Skeletal muscle cell (primary cell): ENCODE measurements around the gene CDH13.

Experiments
- DNase-seq: peaks from one replicate; pipeline ENCODE4 v3.0.0-alpha.2; 2010; ENCODE audit warnings: low read depth
- H3K4me3 ChIP-seq: 2 replicates; pipeline ENCODE4 v1.5.1; 2011; ENCODE audit warnings: low read depth, mild to moderate bottlenecking, control low read depth, low read length, moderate library complexity

Gene CDH13

DNA sequence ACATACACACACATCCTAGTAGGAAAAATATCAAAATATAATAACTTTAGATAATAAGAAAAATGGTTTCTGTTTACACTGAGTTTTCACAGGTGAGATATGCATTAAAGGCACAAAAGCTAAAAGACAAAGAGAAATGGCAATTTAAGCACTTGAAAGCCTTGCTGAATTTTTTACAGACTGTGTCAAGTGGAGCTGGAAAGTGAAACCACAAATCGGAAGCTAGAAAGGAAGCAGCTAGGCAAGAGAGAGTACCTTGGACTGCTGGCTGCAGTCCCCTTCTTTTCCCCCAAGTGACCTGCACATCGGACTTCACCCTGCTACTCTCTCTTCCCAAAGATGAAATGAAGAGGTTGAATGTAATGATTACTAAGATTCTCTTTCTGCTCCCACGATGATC lies 135.1 kb downstream of the CDH13 start:
- no peak for DNase-seq
- peak overlapping the region; percentile 12 for H3K4me3 ChIP-seq

DNA sequence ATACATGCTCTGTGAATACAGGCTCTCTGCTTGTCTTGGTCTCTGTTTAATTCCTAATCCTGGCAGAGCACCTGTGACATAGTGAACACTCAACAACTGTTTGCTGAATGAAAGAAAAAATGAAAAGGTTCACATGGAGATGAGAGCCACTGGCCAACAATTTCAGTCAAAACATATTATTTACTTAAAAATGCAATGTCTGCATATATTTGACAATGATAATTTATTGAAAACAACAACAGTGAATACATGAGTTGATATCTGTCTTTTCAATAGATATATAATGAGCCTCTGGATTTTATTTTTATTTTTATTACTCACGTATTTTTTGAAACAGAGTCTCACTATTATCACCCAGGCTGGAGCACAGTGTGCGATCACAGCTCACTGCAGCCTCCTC lies 136.6 kb downstream of the CDH13 start:
- no peak for DNase-seq
- no peak overlapping the region for H3K4me3 ChIP-seq

DNA sequence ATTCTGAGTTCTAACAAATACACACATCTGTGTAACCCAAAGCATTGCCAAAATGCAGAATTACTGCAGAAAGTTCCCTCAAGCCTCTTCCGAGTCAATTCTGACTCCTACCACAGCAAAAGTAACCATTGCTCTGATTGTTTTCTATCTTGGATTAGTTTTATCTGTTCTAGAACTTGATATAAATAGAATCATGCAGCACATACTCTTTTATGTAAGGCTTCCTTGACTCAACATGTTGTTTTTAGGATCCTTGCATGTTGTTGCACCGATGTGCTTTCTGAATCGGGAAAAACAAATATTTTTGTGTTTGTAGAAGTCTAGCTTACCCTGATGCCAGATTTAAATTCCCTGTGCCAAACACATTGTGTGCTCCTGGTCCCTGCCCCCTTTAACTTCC lies 140.4 kb downstream of the CDH13 start:
- DNase-seq, result no peak
- H3K4me3 ChIP-seq, result no peak overlapping the region

DNA sequence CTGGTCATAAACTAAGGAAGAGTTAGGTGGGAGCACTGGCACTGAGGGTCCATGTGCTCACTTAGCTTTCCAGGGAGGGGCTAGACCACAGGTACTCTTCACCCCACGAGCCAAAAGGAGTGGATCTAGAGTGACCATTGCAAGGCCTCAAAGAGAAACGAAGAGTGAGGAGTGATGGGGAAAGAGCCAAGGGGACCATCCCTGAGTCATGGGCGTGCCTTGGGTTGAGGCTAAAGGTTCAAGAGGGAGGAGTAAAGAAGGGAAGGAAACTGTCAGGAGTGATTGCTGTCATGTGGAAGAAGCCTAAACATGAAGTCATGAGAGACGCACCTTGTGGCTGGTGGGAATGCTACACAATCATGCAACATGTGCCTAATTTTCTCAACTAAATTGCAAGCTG lies 141.0 kb downstream of the CDH13 start:
- no peak overlapping the region for H3K4me3 ChIP-seq
- DNase-seq, result no peak

DNA sequence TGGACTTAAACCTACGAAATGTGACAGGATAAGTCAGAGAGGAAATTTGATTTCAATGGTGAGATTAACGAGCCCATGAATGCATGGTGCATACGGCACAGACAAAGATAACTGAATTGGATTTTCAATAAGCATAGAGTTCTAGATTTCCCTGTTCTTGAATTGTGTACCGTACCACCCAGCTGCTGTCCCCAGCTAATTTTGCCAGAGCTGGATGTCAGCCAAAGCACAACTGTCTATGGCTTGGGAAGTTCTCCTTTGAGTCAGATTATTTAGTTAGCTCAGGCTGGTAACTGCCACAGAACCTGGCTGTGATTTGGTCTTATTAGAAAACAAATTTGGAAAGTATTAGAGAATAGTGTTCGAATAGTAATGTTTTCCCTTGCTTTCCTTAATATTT lies 143.1 kb downstream of the CDH13 start:
- H3K4me3 ChIP-seq, result no peak overlapping the region
- DNase-seq, result no peak

DNA sequence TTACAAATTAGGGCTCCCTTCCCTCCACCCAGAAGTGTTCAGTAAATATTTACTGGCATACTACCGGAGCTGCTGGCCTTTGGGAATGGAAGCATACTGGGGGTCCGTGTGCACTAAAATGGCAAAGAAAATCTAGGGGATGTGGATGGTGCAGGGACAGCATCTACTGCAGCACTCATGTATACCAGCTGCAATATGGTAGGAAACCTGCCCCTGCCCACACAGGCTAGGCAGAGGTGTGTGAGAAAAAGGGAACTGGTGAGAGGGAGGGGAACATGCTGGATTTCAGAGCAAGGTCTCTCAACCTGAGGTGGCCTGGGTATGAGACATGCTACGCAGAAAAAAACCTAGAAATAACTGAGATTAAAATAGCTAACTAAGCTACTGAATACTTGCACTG lies 145.4 kb downstream of the CDH13 start:
- no peak overlapping the region for H3K4me3 ChIP-seq
- DNase-seq, result no peak

DNA sequence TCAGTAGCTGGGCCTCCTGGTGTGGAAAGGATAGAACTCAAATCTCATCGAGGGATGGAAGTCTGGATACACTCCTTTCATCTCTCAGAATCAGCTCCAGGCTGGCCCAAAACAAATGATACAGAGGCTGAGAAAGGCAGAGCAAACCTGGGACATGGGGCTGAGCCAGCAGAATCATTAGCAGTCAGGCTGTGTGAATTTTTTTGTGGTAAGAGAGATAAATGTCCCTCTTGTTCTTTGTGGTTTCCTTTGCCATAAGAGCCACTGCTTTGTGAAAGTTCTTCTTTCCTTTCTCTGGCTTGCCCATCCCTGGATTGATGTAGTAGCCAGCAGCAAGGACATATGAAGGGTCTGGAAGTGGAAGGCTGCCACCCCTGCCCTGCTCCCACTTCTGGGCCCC lies 146.2 kb downstream of the CDH13 start:
- no peak overlapping the region for H3K4me3 ChIP-seq
- DNase-seq, result no peak

DNA sequence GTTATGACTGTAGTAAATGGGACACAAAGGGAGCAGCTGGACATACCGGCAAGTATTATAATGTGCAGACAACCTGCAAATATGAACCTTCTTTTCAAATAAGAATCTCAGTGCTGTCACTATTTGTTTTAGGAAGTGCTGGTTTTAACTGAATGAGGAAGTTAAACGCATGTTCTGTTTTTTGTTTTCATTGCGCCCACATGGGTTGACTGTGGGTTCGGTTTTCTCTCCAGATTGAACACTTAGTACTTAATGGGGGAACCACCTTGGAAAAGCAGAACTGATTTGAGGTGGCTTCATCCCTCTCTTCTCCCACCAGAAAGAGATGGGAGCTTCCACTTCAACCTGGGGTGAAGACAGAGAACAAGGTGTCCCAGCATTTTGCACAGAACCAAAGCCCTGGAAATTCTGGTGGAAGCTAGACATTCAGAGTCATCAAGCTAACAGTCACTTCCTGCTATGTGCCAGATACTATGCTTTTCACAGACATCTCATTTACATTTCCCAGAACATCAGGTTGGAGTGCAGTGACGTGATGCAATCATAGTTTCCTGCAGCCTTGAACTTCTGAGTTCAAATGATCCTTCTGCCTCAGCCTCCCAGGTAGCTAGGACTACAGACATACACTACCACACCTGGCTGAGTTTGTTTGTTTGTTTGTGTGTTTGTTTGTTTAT lies 149.8 kb downstream of the CDH13 start:
- no peak overlapping the region for H3K4me3 ChIP-seq
- DNase-seq, result no peak

DNA sequence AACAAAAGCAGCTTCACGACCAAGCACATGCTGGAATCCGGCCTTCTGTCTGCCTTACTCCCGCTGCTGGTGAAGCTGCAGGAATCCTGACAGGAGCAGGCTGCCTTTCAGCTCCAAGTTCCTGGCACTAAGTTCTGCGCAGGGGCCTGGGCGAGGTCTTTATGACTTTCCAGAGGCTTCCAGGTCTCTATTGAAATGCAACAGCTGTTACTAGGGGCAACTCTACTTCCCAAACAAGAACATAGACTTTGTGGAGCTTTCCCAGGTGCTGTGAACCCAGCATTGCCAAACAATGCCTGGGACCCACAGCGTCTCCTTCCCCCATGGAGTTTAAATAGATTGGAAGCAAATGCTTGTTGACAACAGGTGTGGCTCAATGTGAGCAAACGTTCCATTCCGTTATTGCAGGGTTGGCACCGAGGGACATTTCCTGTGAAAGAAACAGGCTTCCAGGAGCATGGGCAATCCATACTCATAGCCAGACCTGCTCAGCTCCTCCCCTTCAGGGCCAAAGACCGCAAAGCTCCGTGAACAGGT lies 156.0 kb downstream of the CDH13 start:
- no peak for DNase-seq
- H3K4me3 ChIP-seq, result no peak overlapping the region

DNA sequence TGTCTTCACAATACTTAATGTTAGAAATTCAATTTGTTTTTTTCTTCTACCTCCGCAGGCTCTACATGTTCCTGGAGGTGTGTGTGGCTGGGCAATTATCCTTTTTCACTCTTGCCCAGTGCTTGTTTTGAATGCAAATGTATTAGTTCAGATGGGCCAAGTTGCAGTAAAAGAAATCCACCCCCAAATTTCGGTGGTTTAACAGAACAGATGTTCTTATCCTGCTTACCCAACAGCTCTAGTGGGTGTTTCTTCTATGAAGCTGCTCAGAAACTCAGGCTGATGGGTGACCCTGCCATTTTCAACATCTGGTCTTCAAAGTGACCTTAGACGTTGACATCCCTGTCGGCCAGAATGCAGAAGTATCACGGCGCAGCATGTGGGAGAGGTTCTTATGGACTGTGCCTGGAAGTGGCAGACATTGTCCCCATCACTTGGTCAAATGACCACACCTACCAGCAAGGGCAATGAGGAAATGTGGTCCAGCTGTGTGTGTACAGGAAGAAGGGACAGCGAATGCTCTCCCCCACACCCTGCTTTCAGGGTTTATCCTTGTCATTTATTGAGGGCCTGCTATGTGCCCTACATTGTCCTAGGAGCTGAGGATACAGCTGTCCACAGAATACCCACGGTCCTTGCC lies 157.3 kb downstream of the CDH13 start:
- no peak for DNase-seq
- no peak overlapping the region for H3K4me3 ChIP-seq

DNA sequence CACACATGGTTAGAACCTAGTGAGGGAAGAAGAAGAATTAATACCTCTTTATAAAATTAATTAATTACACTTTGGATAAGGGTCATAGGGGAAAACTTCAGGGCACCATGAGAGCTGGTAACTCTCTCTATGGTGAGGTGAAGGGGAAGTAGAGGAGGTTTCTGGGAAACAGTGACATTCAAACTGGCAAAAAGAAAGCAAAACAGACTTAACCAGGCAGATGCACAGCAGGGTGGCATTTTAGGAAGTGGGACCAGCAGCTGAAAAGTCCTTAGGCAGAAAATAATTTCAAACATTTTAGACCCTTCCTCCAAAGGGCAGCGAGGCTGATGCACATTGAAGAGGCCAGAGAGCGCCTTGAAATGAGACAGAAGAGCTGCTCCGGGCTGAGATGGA lies 157.8 kb downstream of the CDH13 start:
- no peak for DNase-seq
- no peak overlapping the region for H3K4me3 ChIP-seq

DNA sequence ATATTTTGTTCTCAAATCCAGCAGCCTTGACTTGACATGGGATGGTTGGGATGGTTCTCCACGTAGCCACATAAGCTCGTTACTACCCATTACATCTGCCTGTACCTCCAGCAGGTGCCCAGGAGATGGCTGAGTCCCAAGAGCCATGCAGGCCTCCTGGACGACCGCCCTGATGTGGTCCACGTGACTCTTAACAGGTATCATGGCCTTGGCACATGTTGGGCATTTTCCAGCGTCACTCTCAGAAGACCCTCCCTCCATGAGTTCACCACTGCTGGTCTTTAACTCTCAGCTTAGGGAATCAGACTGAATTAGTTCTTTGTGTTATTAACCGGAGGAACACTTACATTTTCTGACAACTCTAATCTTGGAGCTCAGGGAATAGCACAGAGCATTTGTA lies 161.5 kb downstream of the CDH13 start:
- no peak overlapping the region for H3K4me3 ChIP-seq
- no peak for DNase-seq

DNA sequence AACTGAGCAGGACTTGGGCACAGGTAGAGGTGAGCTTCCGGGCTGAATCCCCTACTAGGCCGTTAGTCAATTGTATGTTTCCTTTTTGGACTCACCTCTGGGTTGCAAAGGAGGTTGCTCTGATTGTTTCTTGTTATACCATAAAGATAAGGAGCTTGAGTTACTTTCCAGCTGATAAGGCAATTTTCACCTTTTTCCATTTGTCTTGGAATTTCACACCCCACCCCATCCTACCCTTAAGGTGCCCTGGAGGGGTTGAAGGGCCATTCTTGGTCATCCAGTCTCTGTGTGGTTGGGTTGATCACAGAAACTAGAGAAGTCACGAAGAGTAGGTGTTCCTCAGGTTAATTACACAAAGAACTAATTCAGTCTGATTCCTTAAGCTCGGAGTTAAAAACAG lies 162.2 kb downstream of the CDH13 start:
- no peak for DNase-seq

DNA sequence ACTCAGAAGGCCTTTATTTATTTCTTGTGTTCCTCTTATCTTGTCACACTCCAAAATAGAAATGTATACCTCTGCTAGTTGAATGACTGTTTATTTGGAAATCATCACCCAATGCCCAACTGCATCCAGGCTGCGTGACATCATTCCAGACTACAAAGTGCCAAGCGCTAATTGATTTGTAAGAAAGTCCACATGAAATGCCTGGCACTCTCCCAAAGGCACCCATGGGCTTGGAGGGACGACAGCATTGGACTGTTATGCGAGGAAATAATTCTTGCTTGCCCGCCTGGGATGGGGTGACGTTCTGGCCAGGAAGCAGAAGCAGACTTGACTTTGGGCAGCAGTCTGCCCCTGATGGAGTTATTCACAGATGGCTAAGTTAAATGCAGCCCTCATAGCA lies 165.9 kb downstream of the CDH13 start:
- DNase-seq, result no peak

More for the DNA sequence above, 162.2 kb downstream of the CDH13 start:
- no peak overlapping the region for H3K4me3 ChIP-seq

DNA sequence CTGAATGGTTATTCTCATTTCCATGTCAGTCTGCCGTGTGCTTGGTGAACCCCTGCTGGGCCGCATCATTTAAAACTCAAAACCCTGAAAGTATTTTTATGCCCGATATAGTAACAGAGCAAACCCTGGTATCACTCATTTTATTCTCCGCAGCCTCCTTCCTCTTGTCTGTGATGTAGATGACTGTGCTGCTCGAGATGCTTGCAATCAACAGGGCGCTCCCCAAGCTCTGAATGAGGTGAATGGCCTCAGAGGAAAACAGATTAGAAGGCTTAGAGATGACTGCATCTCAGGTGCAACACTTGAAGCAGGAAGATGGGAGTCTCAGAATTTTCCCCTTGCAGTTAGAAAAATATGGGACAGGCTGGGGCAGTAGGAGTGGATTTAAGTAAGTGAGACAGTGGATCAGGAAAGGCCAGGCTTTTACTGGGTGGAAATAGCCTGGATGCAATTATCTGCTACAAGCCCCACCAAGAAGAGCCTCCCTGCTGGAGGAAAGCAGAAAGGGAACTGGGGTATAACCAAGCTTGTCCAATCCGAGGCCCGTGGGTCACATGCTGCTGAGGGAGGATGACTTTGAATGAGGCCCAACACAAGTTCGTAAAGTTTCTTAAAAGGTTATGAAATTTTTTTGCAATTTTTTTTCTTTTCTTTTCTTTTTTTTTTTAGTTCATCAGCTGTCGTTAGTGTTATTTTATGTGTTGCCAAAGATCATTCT lies 166.9 kb downstream of the CDH13 start:
- no peak overlapping the region for H3K4me3 ChIP-seq
- no peak for DNase-seq

More for the DNA sequence above, 165.9 kb downstream of the CDH13 start:
- no peak overlapping the region for H3K4me3 ChIP-seq

DNA sequence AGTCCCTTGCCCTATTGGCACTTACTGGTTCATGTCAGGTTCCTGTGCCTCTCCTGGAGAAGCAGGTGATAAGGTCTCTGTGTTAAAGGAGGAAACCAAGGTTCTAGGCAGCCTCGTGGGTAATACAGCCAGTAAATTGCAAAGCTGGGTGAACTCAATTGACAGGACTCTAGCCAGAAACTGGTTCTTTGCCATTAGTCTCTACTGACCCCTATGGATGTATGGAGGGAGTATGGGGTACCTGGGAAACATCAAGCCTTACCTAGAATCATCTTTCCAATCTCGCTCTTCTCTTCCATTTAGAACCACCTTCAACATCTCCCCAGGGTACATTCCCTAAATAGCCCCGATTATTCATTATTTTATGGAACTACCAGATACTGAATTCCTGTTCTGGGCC lies 169.3 kb downstream of the CDH13 start:
- no peak for DNase-seq
- no peak overlapping the region for H3K4me3 ChIP-seq

DNA sequence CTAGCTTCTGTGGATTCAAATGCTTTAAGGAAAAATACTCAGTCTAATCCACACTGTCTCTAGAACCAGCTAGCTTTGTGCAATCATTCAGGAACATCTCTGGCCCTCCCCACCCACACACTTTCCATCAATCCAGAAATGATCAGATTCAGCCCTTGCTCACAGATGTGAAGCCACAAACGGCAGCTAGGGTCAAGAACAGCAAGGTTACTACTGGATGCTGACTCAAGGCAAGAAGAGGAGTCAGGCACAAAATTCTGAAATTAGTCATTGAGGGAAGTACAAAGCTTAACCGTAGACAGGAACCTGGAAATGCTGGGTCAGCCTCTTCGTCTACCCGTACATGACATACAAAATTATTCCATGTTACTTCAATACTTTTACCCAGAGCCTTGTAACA lies 174.6 kb downstream of the CDH13 start:
- H3K4me3 ChIP-seq, result no peak overlapping the region
- peak; percentile 36 for DNase-seq

DNA sequence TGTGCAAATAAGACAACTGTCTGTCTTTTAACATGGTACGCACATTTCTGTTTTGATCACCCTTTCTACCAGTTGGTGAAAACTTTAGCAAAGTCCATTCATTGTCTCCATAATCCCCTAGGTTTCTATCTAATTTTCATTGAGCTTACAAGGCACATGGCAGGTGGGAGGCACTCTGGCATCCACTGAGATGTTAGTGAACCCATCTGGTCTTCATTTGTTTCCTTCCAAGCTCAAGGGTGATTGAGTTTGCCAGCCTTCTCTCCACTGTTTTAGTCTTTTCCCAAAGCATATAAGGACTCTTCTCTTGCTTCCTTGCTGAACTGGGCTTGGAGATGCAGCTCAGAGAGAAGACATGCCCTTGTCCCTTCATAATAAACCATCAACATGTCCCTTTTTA lies 179.1 kb downstream of the CDH13 start:
- no peak overlapping the region for H3K4me3 ChIP-seq
- DNase-seq, result no peak

DNA sequence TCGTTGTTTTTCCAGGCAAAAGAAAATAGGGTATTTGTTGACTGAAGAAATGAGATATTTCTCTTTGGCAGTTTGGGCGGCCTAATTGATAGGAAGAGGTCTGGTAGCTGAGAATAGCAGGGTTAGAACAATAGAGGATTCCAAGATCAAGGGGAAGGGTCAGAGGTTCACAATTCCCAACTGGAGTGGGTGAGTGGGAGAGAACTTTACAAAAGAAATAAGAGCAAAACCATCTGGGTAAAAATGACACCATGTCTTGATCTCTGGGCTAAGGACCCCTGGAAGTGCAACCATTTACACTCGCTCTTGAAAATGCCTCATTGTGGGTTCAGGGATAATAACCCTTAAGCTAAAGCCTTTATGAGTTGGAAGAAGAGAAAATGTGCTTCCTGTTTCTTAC lies 180.5 kb downstream of the CDH13 start:
- no peak overlapping the region for H3K4me3 ChIP-seq
- no peak for DNase-seq

DNA sequence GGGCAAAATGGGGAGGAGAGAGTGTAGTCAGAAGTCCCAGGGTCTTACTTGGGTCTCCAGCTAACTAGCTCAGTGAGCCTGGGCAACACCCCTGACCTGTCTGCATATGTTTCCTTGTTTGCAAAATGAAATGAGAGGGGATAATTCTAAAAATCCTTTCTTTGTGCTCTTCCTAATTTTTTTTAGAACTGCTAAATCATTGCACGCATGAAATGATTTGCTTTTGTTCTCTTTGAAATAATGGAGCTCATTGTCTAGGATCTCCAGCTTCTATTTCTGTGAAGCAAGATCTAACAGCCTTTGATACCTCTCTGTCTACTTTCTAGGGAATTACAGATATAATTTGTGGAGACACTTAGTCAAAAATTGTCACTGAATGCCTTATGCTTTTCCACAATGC lies 181.3 kb downstream of the CDH13 start:
- no peak for DNase-seq

DNA sequence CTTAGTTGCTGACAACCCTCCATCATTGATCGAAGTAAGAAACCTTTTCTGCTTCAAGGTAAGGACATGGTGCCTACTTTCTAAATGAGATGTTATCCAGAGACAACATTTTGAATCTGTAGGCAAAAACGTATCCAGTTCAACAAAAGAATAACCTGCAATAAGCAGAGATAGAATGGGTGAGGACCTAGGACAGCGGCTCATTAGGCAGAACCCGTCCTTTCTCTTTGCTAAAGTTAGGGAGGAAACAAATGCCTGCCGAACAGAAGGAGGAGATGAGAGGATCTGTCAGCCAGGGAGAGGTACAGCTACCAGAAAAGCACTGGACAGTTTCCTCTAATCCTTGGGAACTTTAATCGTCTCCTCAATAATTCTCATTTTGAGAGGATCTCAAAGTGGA lies 183.3 kb downstream of the CDH13 start:
- no peak overlapping the region for H3K4me3 ChIP-seq
- DNase-seq, result no peak

More for the DNA sequence above, 181.3 kb downstream of the CDH13 start:
- no peak overlapping the region for H3K4me3 ChIP-seq
